ENCODE data around the gene ARMS2.

- TF ChIP-seq TBP (CRISPR knock-in tag; IDR thresholded peaks at IDR 0.05) (no peak), CTCF (CRISPR knock-in tag; IDR thresholded peaks at IDR 0.05) (no peak), ZFP1 (CRISPR knock-in tag; IDR thresholded peaks at IDR 0.05) (no peak), JUNB (CRISPR knock-in tag; IDR thresholded peaks at IDR 0.05; ENCODE audit: borderline replicate concordance) (no peak), RAD21 (CRISPR knock-in tag; IDR thresholded peaks at IDR 0.05) (no peak), POLR2AphosphoS5 (IDR thresholded peaks at IDR 0.05; ENCODE audit: low read depth, low read length) (no peak), SAP130 (CRISPR knock-in tag; IDR thresholded peaks at IDR 0.05; ENCODE audit: low read depth) (no peak), E2F1 (CRISPR knock-in tag; IDR thresholded peaks at IDR 0.05) (no peak), REST (IDR thresholded peaks at IDR 0.05; ENCODE audit: borderline replicate concordance in 1 of 2, low read depth in 1 of 2, low read length in 2 of 2) (no peak), DPF2 (CRISPR knock-in tag; IDR thresholded peaks at IDR 0.05; ENCODE audit: borderline replicate concordance, low read depth) (no peak), PHF8 (CRISPR knock-in tag; IDR thresholded peaks at IDR 0.05) (no peak), ZNF782 (CRISPR knock-in tag; IDR thresholded peaks at IDR 0.05; ENCODE audit: borderline replicate concordance) (no peak)
Measured at GRCh38 chr10:122505011-122505410, 50.6 kb downstream of the ARMS2 start.

Data from HepG2 (cell line).